GM23338 (cell line): Measurements from ENCODE around the gene BTBD3.

Experiments used
- CREB1 ChIP-seq: fragments of 250-450 bp; sonication (Bioruptor Pico); IDR thresholded peaks from 2 replicates; pipeline ENCODE4 v1.5.0; 2020; ENCODE audit warnings: low read depth, mild to moderate bottlenecking, moderate library complexity
- ETS1 ChIP-seq: IDR thresholded peaks from 2 replicates; pipeline ENCODE4 v1.6.1; 2016; ENCODE audit warnings: antibody characterized with exemption
- EZH2 ChIP-seq: fragments of 200-600 bp; sonication (generic); IDR thresholded peaks from one replicate; pipeline ENCODE4 v1.8.0; 2017; ENCODE audit warnings: antibody characterized with exemption, mild to moderate bottlenecking, low read depth; ENCODE audit not compliant: unreplicated experiment
- EZH2phosphoT487 ChIP-seq: fragments of 200-600 bp; sonication (generic); IDR thresholded peaks from one replicate; pipeline ENCODE4 v1.8.1; 2018; ENCODE audit warnings: antibody characterized with exemption; ENCODE audit not compliant: unreplicated experiment
- JUNB ChIP-seq: IDR thresholded peaks from one replicate; pipeline ENCODE4 v1.6.1; 2016; ENCODE audit warnings: antibody characterized with exemption; ENCODE audit not compliant: unreplicated experiment
- POLR2AphosphoS5 ChIP-seq: IDR thresholded peaks from 2 replicates; pipeline ENCODE4 v1.6.1; 2016; ENCODE audit warnings: antibody characterized with exemption, low read depth
- REST ChIP-seq: IDR thresholded peaks from one replicate; pipeline ENCODE4 v1.6.1; 2018; ENCODE audit warnings: antibody characterized with exemption; ENCODE audit not compliant: unreplicated experiment
- STAT1 ChIP-seq: IDR thresholded peaks from one replicate; pipeline ENCODE4 v1.6.1; 2016; ENCODE audit warnings: antibody characterized with exemption; ENCODE audit not compliant: unreplicated experiment
- ZNF331 ChIP-seq: fragments of 250-450 bp; sonication (Bioruptor Pico); IDR thresholded peaks from 2 replicates; pipeline ENCODE4 v1.5.0; 2020; ENCODE audit warnings: low read depth, mild to moderate bottlenecking, moderate library complexity
- TF ChIP-seq, protein P1 (sequence below), 2 experiments: fragments of 200-600 bp in 1 of 2; sonication (generic) in 1 of 2; conservative IDR thresholded peaks; 2 replicates each; pipeline versions ENCODE4 v1.5.1 to v1.6.1; 2016 to 2017; ENCODE audit warnings: antibody characterized with exemption in 2 of 2, low read depth in 2 of 2, mild to moderate bottlenecking in 2 of 2, moderate library complexity in 1 of 2
- TF ChIP-seq, protein P2 (sequence below): fragments of 250-450 bp; sonication (Bioruptor Pico); IDR thresholded peaks from 2 replicates; pipeline ENCODE4 v1.5.0; 2020; ENCODE audit warnings: mild to moderate bottlenecking, moderate library complexity

DNA sequence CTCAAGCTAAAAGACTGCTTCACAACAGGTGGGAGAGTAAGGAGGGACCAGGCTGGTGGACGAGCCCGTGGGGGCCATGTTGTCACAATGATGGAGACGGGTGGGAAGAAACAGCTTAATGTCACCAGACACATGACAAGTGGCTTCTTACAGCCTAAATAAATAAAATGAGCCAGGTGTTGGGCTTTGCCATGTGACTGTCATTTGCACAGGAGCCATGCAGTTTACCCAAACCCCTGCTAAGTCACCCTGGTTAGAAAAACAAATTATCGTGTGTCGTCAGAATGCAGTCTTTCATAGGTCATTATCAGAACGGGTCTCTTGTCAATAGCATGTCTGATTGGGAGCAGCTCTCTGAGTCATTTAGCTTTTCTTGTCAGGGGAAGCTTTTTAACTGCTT, 18.5 kb downstream of the BTBD3 start:
- TF ChIP-seq POLR2AphosphoS5 (no peak), CREB1 (no peak), EZH2 (no peak), REST (no peak), JUNB (no peak), EZH2phosphoT487 (no peak), ZNF331 (CRISPR knock-in tag) (no peak), STAT1 (no peak), ETS1 (no peak)
- TF ChIP-seq, protein P1, sequence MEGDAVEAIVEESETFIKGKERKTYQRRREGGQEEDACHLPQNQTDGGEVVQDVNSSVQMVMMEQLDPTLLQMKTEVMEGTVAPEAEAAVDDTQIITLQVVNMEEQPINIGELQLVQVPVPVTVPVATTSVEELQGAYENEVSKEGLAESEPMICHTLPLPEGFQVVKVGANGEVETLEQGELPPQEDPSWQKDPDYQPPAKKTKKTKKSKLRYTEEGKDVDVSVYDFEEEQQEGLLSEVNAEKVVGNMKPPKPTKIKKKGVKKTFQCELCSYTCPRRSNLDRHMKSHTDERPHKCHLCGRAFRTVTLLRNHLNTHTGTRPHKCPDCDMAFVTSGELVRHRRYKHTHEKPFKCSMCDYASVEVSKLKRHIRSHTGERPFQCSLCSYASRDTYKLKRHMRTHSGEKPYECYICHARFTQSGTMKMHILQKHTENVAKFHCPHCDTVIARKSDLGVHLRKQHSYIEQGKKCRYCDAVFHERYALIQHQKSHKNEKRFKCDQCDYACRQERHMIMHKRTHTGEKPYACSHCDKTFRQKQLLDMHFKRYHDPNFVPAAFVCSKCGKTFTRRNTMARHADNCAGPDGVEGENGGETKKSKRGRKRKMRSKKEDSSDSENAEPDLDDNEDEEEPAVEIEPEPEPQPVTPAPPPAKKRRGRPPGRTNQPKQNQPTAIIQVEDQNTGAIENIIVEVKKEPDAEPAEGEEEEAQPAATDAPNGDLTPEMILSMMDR (conservative IDR thresholded peaks at IDR 0.05; ENCODE audit: low read depth in 2 of 2), result no peak
- TF ChIP-seq, protein P2, sequence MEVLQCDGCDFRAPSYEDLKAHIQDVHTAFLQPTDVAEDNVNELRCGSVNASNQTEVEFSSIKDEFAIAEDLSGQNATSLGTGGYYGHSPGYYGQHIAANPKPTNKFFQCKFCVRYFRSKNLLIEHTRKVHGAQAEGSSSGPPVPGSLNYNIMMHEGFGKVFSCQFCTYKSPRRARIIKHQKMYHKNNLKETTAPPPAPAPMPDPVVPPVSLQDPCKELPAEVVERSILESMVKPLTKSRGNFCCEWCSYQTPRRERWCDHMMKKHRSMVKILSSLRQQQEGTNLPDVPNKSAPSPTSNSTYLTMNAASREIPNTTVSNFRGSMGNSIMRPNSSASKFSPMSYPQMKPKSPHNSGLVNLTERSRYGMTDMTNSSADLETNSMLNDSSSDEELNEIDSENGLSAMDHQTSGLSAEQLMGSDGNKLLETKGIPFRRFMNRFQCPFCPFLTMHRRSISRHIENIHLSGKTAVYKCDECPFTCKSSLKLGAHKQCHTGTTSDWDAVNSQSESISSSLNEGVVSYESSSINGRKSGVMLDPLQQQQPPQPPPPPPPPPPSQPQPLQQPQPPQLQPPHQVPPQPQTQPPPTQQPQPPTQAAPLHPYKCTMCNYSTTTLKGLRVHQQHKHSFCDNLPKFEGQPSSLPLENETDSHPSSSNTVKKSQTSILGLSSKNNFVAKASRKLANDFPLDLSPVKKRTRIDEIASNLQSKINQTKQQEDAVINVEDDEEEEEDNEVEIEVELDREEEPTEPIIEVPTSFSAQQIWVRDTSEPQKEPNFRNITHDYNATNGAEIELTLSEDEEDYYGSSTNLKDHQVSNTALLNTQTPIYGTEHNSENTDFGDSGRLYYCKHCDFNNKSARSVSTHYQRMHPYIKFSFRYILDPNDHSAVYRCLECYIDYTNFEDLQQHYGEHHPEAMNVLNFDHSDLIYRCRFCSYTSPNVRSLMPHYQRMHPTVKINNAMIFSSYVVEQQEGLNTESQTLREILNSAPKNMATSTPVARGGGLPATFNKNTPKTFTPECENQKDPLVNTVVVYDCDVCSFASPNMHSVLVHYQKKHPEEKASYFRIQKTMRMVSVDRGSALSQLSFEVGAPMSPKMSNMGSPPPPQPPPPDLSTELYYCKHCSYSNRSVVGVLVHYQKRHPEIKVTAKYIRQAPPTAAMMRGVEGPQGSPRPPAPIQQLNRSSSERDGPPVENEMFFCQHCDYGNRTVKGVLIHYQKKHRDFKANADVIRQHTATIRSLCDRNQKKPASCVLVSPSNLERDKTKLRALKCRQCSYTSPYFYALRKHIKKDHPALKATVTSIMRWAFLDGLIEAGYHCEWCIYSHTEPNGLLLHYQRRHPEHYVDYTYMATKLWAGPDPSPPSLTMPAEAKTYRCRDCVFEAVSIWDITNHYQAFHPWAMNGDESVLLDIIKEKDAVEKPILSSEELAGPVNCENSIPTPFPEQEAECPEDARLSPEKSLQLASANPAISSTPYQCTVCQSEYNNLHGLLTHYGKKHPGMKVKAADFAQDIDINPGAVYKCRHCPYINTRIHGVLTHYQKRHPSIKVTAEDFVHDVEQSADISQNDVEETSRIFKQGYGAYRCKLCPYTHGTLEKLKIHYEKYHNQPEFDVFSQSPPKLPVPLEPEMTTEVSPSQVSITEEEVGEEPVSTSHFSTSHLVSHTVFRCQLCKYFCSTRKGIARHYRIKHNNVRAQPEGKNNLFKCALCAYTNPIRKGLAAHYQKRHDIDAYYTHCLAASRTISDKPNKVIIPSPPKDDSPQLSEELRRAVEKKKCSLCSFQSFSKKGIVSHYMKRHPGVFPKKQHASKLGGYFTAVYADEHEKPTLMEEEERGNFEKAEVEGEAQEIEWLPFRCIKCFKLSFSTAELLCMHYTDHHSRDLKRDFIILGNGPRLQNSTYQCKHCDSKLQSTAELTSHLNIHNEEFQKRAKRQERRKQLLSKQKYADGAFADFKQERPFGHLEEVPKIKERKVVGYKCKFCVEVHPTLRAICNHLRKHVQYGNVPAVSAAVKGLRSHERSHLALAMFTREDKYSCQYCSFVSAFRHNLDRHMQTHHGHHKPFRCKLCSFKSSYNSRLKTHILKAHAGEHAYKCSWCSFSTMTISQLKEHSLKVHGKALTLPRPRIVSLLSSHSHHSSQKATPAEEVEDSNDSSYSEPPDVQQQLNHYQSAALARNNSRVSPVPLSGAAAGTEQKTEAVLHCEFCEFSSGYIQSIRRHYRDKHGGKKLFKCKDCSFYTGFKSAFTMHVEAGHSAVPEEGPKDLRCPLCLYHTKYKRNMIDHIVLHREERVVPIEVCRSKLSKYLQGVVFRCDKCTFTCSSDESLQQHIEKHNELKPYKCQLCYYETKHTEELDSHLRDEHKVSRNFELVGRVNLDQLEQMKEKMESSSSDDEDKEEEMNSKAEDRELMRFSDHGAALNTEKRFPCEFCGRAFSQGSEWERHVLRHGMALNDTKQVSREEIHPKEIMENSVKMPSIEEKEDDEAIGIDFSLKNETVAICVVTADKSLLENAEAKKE (CRISPR knock-in tag), result no peak
